H1 (cell line): Measurements from ENCODE around the gene IFNK. TPM values are rescaled to one million over a fixed set of nuclear protein-coding genes. Genes with fewer than 3 reads are reported as not detected.

Experiments
- CTCF ChIA-PET: fragments of 300-600 bp; sonication (Branson Sonifier 250); formaldehyde crosslinking; loops from one replicate; lab custom pipeline; 2021; ENCODE audit not compliant: partially characterized antibody; lab: Charles Lee
- POLR2A ChIA-PET: fragments of 300-600 bp; sonication (Branson Sonifier 250); formaldehyde crosslinking; loops from one replicate; lab custom pipeline; 2021; ENCODE audit warnings: inconsistent platforms; ENCODE audit not compliant: partially characterized antibody; lab: Charles Lee
- DNase-seq, 2 experiments: peaks; one replicate each; pipeline versions ENCODE4 v3.0.0 to v3.0.0-alpha.2; 2010 to 2022; ENCODE audit warnings: low spot score in 2 of 2, low read depth in 1 of 2, mixed read lengths in 1 of 2
- FAIRE-seq: peaks from 2 replicates; lab custom pipeline; 2011; peaks lifted over from hg19 to GRCh38; lab: Jason Lieb, UNC
- H2AFZ ChIP-seq: 2 replicates; pipeline ENCODE4 v1.8.1; 2012; ENCODE audit warnings: low read length, inconsistent platforms
- H2AK5ac ChIP-seq: 2 replicates; pipeline ENCODE4 v1.6.1; 2013; ENCODE audit warnings: low read depth, low read length
- H2BK120ac ChIP-seq: replicated peaks from 2 replicates; pipeline ENCODE3; 2013; ENCODE audit warnings: low read depth, low read length, inconsistent platforms
- H2BK12ac ChIP-seq: 2 replicates; pipeline ENCODE4 v1.6.1; 2013; ENCODE audit warnings: low read depth, low read length
- H2BK15ac ChIP-seq: 2 replicates; pipeline ENCODE4 v1.6.1; 2013; ENCODE audit warnings: low read length
- H2BK20ac ChIP-seq: 2 replicates; pipeline ENCODE4 v1.6.1; 2013; ENCODE audit warnings: low read length
- H2BK5ac ChIP-seq: 2 replicates; pipeline ENCODE4 v1.6.1; 2013; ENCODE audit warnings: low read depth, low read length
- H3K14ac ChIP-seq: 2 replicates; pipeline ENCODE4 v1.6.1; 2013; ENCODE audit warnings: inconsistent platforms; ENCODE audit not compliant: insufficient read length
- H3K18ac ChIP-seq: 2 replicates; pipeline ENCODE4 v1.6.1; 2013; ENCODE audit warnings: low read length; ENCODE audit errors: extremely low read depth
- H3K23ac ChIP-seq: 2 replicates; pipeline ENCODE4 v1.6.1; 2013; ENCODE audit warnings: inconsistent platforms; ENCODE audit not compliant: insufficient read length
- H3K23me2 ChIP-seq: 2 replicates; pipeline ENCODE4 v1.6.1; 2013; ENCODE audit warnings: low read depth, low read length
- H3K27ac ChIP-seq: 2 replicates; pipeline ENCODE4 v1.6.1; 2011; ENCODE audit warnings: low read depth, low read length, inconsistent platforms
- H3K27me3 ChIP-seq, 4 experiments: replicated peaks in 1 of 4; 1 replicate in 1 of 4; 2 replicates in 3 of 4; pipeline versions ENCODE4 v1.6.1 to v1.8.1; 2011 to 2013; ENCODE audit warnings: low read length in 3 of 4, mild to moderate bottlenecking in 3 of 4, inconsistent platforms in 2 of 4, mixed read lengths in 2 of 4, moderate library complexity in 1 of 4; ENCODE audit not compliant: control insufficient read depth in 3 of 4, insufficient read depth in 3 of 4; ENCODE audit errors: extremely low read depth in 1 of 4
- H3K36me3 ChIP-seq, 4 experiments: 2 replicates each; pipeline versions ENCODE4 v1.6.1 to v1.8.1; 2011 to 2013; ENCODE audit warnings: mild to moderate bottlenecking in 4 of 4, low read length in 3 of 4, moderate library complexity in 2 of 4, control low read depth in 1 of 4, inconsistent platforms in 1 of 4; ENCODE audit not compliant: insufficient read depth in 4 of 4, control insufficient read depth in 2 of 4
- H3K4ac ChIP-seq: replicated peaks from 2 replicates; pipeline ENCODE3; 2013; ENCODE audit warnings: low read length, low read depth, mixed read lengths, inconsistent platforms; ENCODE audit not compliant: insufficient read length
- H3K4me1 ChIP-seq, 4 experiments: replicated peaks in 1 of 4; 1 replicate in 1 of 4; 2 replicates in 3 of 4; pipeline versions ENCODE4 v1.6.1 to v1.8.1; 2011 to 2013; ENCODE audit warnings: low read length in 3 of 4, inconsistent platforms in 2 of 4, mixed read lengths in 1 of 4; ENCODE audit not compliant: insufficient read depth in 4 of 4, control insufficient read depth in 3 of 4
- H3K4me2 ChIP-seq, 2 experiments: 2 replicates each; pipeline versions ENCODE4 v1.6.1 to v1.8.1; 2011 to 2013; ENCODE audit warnings: low read depth in 2 of 2, low read length in 2 of 2, control low read depth in 1 of 2, inconsistent platforms in 1 of 2, mild to moderate bottlenecking in 1 of 2; ENCODE audit not compliant: insufficient read depth in 1 of 2
- H3K4me3 ChIP-seq, 4 experiments: fragments of 200-600, 300-600 bp in 1 of 4; sonication (generic), shearing (Covaris generic), sonication (Bioruptor Twin) in 1 of 4; 2 replicates each; pipeline versions ENCODE4 v1.5.1 to v1.8.1; 2011 to 2016; ENCODE audit warnings: low read length in 4 of 4, low read depth in 3 of 4, control low read depth in 2 of 4, inconsistent platforms in 2 of 4, mild to moderate bottlenecking in 2 of 4, mixed read lengths in 1 of 4, moderate library complexity in 1 of 4; ENCODE audit not compliant: insufficient read depth in 2 of 4; ENCODE audit errors: extremely low read depth in 1 of 4
- H3K56ac ChIP-seq: replicated peaks from 2 replicates; pipeline ENCODE3; 2013; ENCODE audit warnings: low read depth, mild to moderate bottlenecking, mixed read lengths, low read length, inconsistent platforms; ENCODE audit not compliant: insufficient read length
- H3K79me1 ChIP-seq: 2 replicates; pipeline ENCODE4 v1.6.1; 2013; ENCODE audit warnings: low read depth, low read length, control low read depth
- H3K79me2 ChIP-seq, 2 experiments: 2 replicates each; pipeline versions ENCODE4 v1.6.1 to v1.8.1; 2012 to 2013; ENCODE audit warnings: low read length in 2 of 2, mild to moderate bottlenecking in 2 of 2, inconsistent platforms in 1 of 2; ENCODE audit not compliant: insufficient read depth in 2 of 2, control insufficient read depth in 1 of 2
- H3K9ac ChIP-seq, 4 experiments: replicated peaks in 1 of 4; 1 replicate in 1 of 4; 2 replicates in 3 of 4; pipeline versions ENCODE4 v1.6.1 to v1.8.1; 2011 to 2013; ENCODE audit warnings: low read depth in 3 of 4, low read length in 3 of 4, control low read depth in 2 of 4, mild to moderate bottlenecking in 2 of 4, moderate library complexity in 2 of 4, inconsistent platforms in 1 of 4; ENCODE audit errors: extremely low read depth in 1 of 4
- H3K9me3 ChIP-seq, 2 experiments: 2 replicates each; pipeline versions ENCODE4 v1.6.1 to v1.8.1; 2012 to 2013; ENCODE audit warnings: mild to moderate bottlenecking in 2 of 2, moderate library complexity in 2 of 2, control low read depth in 1 of 2, inconsistent platforms in 1 of 2, low read depth in 1 of 2, low read length in 1 of 2, mixed read lengths in 1 of 2; ENCODE audit not compliant: insufficient read depth in 2 of 2
- H4K20me1 ChIP-seq, 2 experiments: replicated peaks in 1 of 2; 2 replicates each; pipeline versions ENCODE3 to v1.8.1; 2011 to 2013; ENCODE audit warnings: inconsistent platforms in 2 of 2, low read length in 2 of 2, mild to moderate bottlenecking in 1 of 2; ENCODE audit not compliant: insufficient read depth in 2 of 2, control insufficient read depth in 1 of 2
- H4K5ac ChIP-seq: 2 replicates; pipeline ENCODE4 v1.6.1; 2013; ENCODE audit warnings: low read length, low read depth, mixed read lengths, inconsistent platforms; ENCODE audit not compliant: insufficient read length
- H4K8ac ChIP-seq: 2 replicates; pipeline ENCODE4 v1.8.0; 2013; ENCODE audit warnings: mild to moderate bottlenecking, moderate library complexity, low read length, inconsistent platforms; ENCODE audit not compliant: insufficient read depth; ENCODE audit errors: extremely low read depth
- H4K91ac ChIP-seq: replicated peaks from 2 replicates; pipeline ENCODE3; 2013; ENCODE audit warnings: low read length, mixed read lengths, inconsistent platforms; ENCODE audit not compliant: insufficient read length
- CBX8 ChIP-seq: fragments of 300-800, 300-1000 bp; sonication (generic); IDR thresholded peaks from 2 replicates; pipeline ENCODE4 v1.7.1; 2016; ENCODE audit warnings: low read depth, low read length, borderline replicate concordance
- CHD2 ChIP-seq: IDR thresholded peaks from 2 replicates; pipeline ENCODE4 v1.6.1; 2012; ENCODE audit warnings: low read length, improper control_type of control experiment
- CTCF ChIP-seq, 3 experiments: IDR thresholded peaks; 1 replicate in 2 of 3; 2 replicates in 1 of 3; pipeline versions ENCODE4 v1.5.1 to v1.6.1; 2011; ENCODE audit warnings: low read length in 3 of 3, mild to moderate bottlenecking in 3 of 3, inconsistent platforms in 2 of 3, low read depth in 1 of 3, moderate library complexity in 1 of 3; ENCODE audit not compliant: insufficient read depth in 1 of 3; ENCODE audit errors: control extremely low read depth in 1 of 3
- EGR1 ChIP-seq: IDR thresholded peaks from 2 replicates; pipeline ENCODE4 v1.6.1; 2011; ENCODE audit warnings: low read depth, low read length, borderline replicate concordance
- FOSL1 ChIP-seq: IDR thresholded peaks from 2 replicates; pipeline ENCODE4 v1.6.1; 2011; ENCODE audit warnings: mild to moderate bottlenecking, low read depth, low read length, moderate library complexity; ENCODE audit not compliant: insufficient read depth
- KDM4A ChIP-seq: IDR thresholded peaks from one replicate; pipeline ENCODE4 v1.7.1; 2012; ENCODE audit warnings: low read depth, mild to moderate bottlenecking, moderate library complexity, low read length, inconsistent platforms; ENCODE audit not compliant: severe bottlenecking
- NRF1 ChIP-seq: IDR thresholded peaks from 2 replicates; pipeline ENCODE4 v1.6.1; 2011; ENCODE audit warnings: mild to moderate bottlenecking, low read depth, low read length, improper control_type of control experiment
- POLR2A ChIP-seq, 2 experiments: IDR thresholded peaks; 1 replicate in 1 of 2; 2 replicates in 1 of 2; pipeline ENCODE4 v1.6.1; 2011; ENCODE audit warnings: low read depth in 2 of 2, low read length in 2 of 2, mild to moderate bottlenecking in 2 of 2; ENCODE audit errors: control extremely low read depth in 1 of 2
- SIRT6 ChIP-seq: IDR thresholded peaks from one replicate; pipeline ENCODE4 v1.7.1; 2012; ENCODE audit warnings: low read length, inconsistent platforms
- SUZ12 ChIP-seq: fragments of 200-600 bp; sonication (generic); IDR thresholded peaks from 2 replicates; pipeline ENCODE4 v1.6.1; 2012; ENCODE audit warnings: mild to moderate bottlenecking, inconsistent platforms, low read length, moderate library complexity, mixed read lengths
- TEAD4 ChIP-seq: IDR thresholded peaks from 2 replicates; pipeline ENCODE4 v1.6.1; 2012; ENCODE audit warnings: low read depth, low read length, inconsistent platforms, mixed read lengths
- YY1 ChIP-seq: IDR thresholded peaks from 2 replicates; pipeline ENCODE4 v1.6.1; 2011; ENCODE audit warnings: low read depth, mild to moderate bottlenecking, low read length
- WGBS, 2 experiments: shearing (Covaris generic) in 1 of 2; methylation state at CpG; one replicate each; pipeline versions ENCODE4 v1.1.6 to v1.1.7; 2013 to 2015; ENCODE audit warnings: low lambda C conversion rate in 2 of 2, mixed read lengths in 2 of 2, inconsistent platforms in 1 of 2, low coverage in 1 of 2, missing lambda C conversion rate in 1 of 2; ENCODE audit not compliant: insufficient replicate concordance in 2 of 2, insufficient coverage in 1 of 2, insufficient read length in 1 of 2; ENCODE audit errors: extremely low coverage in 1 of 2, missing lambda C conversion rate in 1 of 2; 5-methylcytosine and 5-hydroxymethylcytosine counted together
- polyA plus RNA-seq, 7 experiments: library from polyadenylated mRNA; depleted of rRNA in 3 of 7; stranded (reverse) in 5 of 7; unstranded in 2 of 7; fragments of >200 nt in 5 of 7; fragments of 200-250 nt in 2 of 7; gene quantifications; 1 replicate in 5 of 7; 2 replicates in 1 of 7; 4 replicates in 1 of 7; pipeline versions ENCODE4 v1.2.1 to v1.2.3, GENCODE V29; 2011 to 2013; ENCODE audit warnings: missing spikeins in 2 of 7, mixed read lengths in 2 of 7
- total RNA-seq: library from RNA; stranded (reverse); fragmentation: NEBNext Ultra II Directional; extraction: Animal tissue kit (Norgen Biotek cat#: 25700); gene quantifications from 2 replicates; pipeline ENCODE4 v1.2.1, GENCODE V29; 2021

The IFNK gene
- total and polyA plus RNA-seq, 2 of the 8 experiments (the other 6 are each of a cell fraction or from before 2014, with no cell fraction given), result not detected

- ChIA-PET POLR2A (interaction anchor here (1.4 to 1.7 kb wide), 2 partner anchors 8 to 10 kb away, joined by 3 to 6 read pairs; no protein-coding TSS in a partner anchor), CTCF (no interaction called here)
- peaks cover 0 to 6% of the 10 kb centered on the region in 2 experiments for H4K20me1 ChIP-seq
- no peak overlapping the region for H3K27ac ChIP-seq
- H3K4me3 ChIP-seq, result no peak overlapping the region
- no peak overlapping the region for H2BK120ac ChIP-seq
- H4K8ac ChIP-seq, result no peak overlapping the region
- DNase-seq (no peak), FAIRE-seq (no peak)
- H3K23ac ChIP-seq, result no peak overlapping the region
- no peak overlapping the region for H3K18ac ChIP-seq
- no peak overlapping the region for H2BK15ac ChIP-seq
- peaks cover 0 to 5% (median 1%) of the 10 kb centered on the region in 4 experiments; a peak in 4 of 7 replicates for H3K4me1 ChIP-seq
- H3K4me2 ChIP-seq, result no peak overlapping the region; a peak in 1 of 4 replicates
- H2AFZ ChIP-seq, result no peak overlapping the region
- peaks cover 7% of the 10 kb centered on the region for H3K23me2 ChIP-seq
- 0 out of 2 replicates have a peak, but pooled peaks cover 2% of the 10 kb centered on the region for H3K79me1 ChIP-seq
- no peak overlapping the region for H3K56ac ChIP-seq
- no peak overlapping the region for H3K9ac ChIP-seq
- peaks cover 0 to 43% of the 10 kb centered on the region in 2 experiments; a peak in 2 of 4 replicates for H3K79me2 ChIP-seq
- WGBS, 2 experiments, result 93% methylated on average over 4 of the region's 4 CpGs; no CpG with 5 or more reads in 1 of the 2 experiments
- no peak overlapping the region for H2BK12ac ChIP-seq
- no peak overlapping the region for H4K91ac ChIP-seq
- H3K4ac ChIP-seq, result no peak overlapping the region
- peaks cover 0 to 8% (median 3%) of the 10 kb centered on the region in 4 experiments; a peak in 3 of 8 replicates for H3K36me3 ChIP-seq
- H4K5ac ChIP-seq, result no peak overlapping the region
- H3K27me3 ChIP-seq, result no peaks in the 10 kb centered on the region; a peak in 1 of 7 replicates
- no peak overlapping the region for H2BK5ac ChIP-seq
- H3K9me3 ChIP-seq, result no peaks in the 10 kb centered on the region
- H2BK20ac ChIP-seq, result no peak overlapping the region
- H2AK5ac ChIP-seq, result no peak overlapping the region
- no peak overlapping the region for H3K14ac ChIP-seq
- TF ChIP-seq POLR2A (IDR thresholded peaks at IDR 0.05; ENCODE audit: control extremely low read depth in 1 of 2, low read depth in 2 of 2, low read length in 2 of 2) (no peak), EGR1 (no peak), KDM4A (no peak), CTCF (IDR thresholded peaks at IDR 0.05; ENCODE audit: control extremely low read depth in 1 of 3, insufficient read depth in 1 of 3, low read depth in 1 of 3, low read length in 3 of 3) (no peak), NRF1 (no peak), TEAD4 (no peak), SUZ12 (no peak), FOSL1 (no peak), YY1 (no peak), SIRT6 (no peak), CBX8 (no peak), CHD2 (no peak)
Observed at GRCh38 chr9:27571011-27571410, 46.9 kb downstream of the IFNK start.
